HEK293 (cell line): Measurements from ENCODE around the gene BORCS5.
"Not testable (repeated sequence)": the region's sequence is repeated elsewhere in the genome, so short reads cannot be mapped to it uniquely, and the experiment has no call there.

Source experiments
- CTCF ChIA-PET: fragments of 350-600 bp; formaldehyde crosslinking; extraction: SDS; loops from one replicate; lab custom pipeline; 2021; ENCODE audit warnings: antibody characterized with exemption; lab: Yijun Ruan, JAX
- POLR2A ChIA-PET: fragments of 300-600 bp; formaldehyde crosslinking; extraction: SDS; loops from one replicate; lab custom pipeline; 2020; ENCODE audit warnings: antibody characterized with exemption, inconsistent platforms; lab: Yijun Ruan, JAX
- H3K27ac ChIP-seq: fragments of 200-500 bp; sonication (Bioruptor generic); 2 replicates; pipeline ENCODE4 v1.5.1; 2014; ENCODE audit warnings: low read depth, low read length, control low read depth, inconsistent platforms; ENCODE audit errors: extremely low read depth
- H3K36me3 ChIP-seq, 2 experiments: fragments of 200-500 bp in 1 of 2; sonication (Bioruptor generic) in 1 of 2; 1 replicate in 1 of 2; 2 replicates in 1 of 2; pipeline ENCODE4 v1.5.1; 2014 to 2017; ENCODE audit warnings: inconsistent platforms in 2 of 2, low read length in 2 of 2; ENCODE audit not compliant: control insufficient read depth in 2 of 2, insufficient read depth in 1 of 2
- H3K4me1 ChIP-seq: fragments of 200-500 bp; sonication (Bioruptor generic); 2 replicates; pipeline ENCODE4 v1.5.1; 2014; ENCODE audit warnings: mild to moderate bottlenecking, low read length, inconsistent platforms; ENCODE audit not compliant: control insufficient read depth, insufficient read depth
- H3K4me3 ChIP-seq: 2 replicates; pipeline ENCODE4 v1.5.1; 2011; ENCODE audit warnings: low read depth, mild to moderate bottlenecking, control low read depth, low read length, moderate library complexity
- H3K9me3 ChIP-seq: fragments of 200-500 bp; sonication (Bioruptor generic); 2 replicates; pipeline ENCODE4 v1.5.1; 2014; ENCODE audit warnings: low read depth, low read length, inconsistent platforms; ENCODE audit not compliant: control insufficient read depth, insufficient read depth
- IKZF3 ChIP-seq: fragments of 450-650 bp; IDR thresholded peaks from 2 replicates; pipeline ENCODE4 v1.5.0; 2018; ENCODE audit warnings: missing biosample characterization, mild to moderate bottlenecking, missing genetic modification characterization, moderate library complexity
- OSR2 ChIP-seq: fragments of 450-650 bp; formaldehyde crosslinking; IDR thresholded peaks from 2 replicates; pipeline ENCODE4 v1.5.1; 2016; ENCODE audit warnings: missing biosample characterization, missing genetic modification characterization
- SCRT1 ChIP-seq: fragments of 450-650 bp; formaldehyde crosslinking; IDR thresholded peaks from 2 replicates; pipeline ENCODE4 v1.5.1; 2016; ENCODE audit warnings: missing biosample characterization, missing genetic modification characterization, borderline replicate concordance
- SCRT2 ChIP-seq: fragments of 450-650 bp; formaldehyde crosslinking; IDR thresholded peaks from 2 replicates; pipeline ENCODE4 v1.5.1; 2016; ENCODE audit warnings: missing biosample characterization, missing genetic modification characterization
- ZNF558 ChIP-seq: fragments of 450-650 bp; formaldehyde crosslinking; IDR thresholded peaks from 2 replicates; pipeline ENCODE4 v1.5.1; 2016; ENCODE audit warnings: missing biosample characterization, missing genetic modification characterization
- TF ChIP-seq, protein P1 (sequence below): fragments of 450-650 bp; formaldehyde crosslinking; IDR thresholded peaks from 2 replicates; pipeline ENCODE4 v1.5.1; 2017; ENCODE audit warnings: missing biosample characterization, mild to moderate bottlenecking, missing genetic modification characterization, moderate library complexity
- TF ChIP-seq, protein P2 (sequence below): fragments of 450-650 bp; formaldehyde crosslinking; conservative IDR thresholded peaks from 2 replicates; pipeline ENCODE4 v1.5.1; 2016; ENCODE audit warnings: low read depth, missing biosample characterization, missing genetic modification characterization
- TF ChIP-seq, protein P3 (sequence below): fragments of 450-650 bp; formaldehyde crosslinking; IDR thresholded peaks from 2 replicates; pipeline ENCODE4 v1.5.1; 2017; ENCODE audit warnings: missing biosample characterization, missing genetic modification characterization

The BORCS5 gene

DNA sequence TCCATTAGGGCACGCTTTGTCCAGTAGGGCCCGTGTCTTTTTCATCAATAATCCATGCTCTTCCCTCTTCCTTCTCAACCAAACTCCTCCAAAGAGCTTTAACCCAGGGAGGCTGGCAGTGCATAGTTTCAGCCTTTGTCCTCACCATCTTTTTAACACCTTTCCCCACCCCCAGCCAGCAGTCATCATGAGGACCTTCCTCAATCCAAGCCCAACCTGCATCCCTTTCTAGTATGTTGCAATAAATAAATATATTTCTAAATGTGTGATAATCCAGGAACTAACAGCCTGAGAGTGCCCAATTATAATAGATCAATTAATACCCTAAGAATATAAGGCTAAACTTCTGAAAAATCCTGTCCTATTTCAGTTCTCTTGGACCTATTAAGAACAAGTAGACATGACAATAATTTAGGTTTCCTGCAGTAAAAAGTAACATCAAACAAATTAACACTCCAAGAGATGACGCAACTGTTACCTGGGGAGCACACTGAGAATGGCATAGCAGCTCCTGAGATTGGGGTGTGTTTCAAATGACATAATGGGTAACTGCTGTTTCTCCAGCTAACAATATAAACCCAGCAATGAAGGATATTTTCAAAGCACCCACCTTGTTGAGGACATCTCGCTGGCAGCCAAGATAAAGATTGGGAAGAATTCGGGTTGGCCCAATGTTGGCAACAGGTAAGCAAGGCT lies 143.2 kb downstream of the BORCS5 start:
- POLR2A ChIA-PET: no interaction called here
- CTCF ChIA-PET: no interaction called here
- TF ChIP-seq, protein P1, sequence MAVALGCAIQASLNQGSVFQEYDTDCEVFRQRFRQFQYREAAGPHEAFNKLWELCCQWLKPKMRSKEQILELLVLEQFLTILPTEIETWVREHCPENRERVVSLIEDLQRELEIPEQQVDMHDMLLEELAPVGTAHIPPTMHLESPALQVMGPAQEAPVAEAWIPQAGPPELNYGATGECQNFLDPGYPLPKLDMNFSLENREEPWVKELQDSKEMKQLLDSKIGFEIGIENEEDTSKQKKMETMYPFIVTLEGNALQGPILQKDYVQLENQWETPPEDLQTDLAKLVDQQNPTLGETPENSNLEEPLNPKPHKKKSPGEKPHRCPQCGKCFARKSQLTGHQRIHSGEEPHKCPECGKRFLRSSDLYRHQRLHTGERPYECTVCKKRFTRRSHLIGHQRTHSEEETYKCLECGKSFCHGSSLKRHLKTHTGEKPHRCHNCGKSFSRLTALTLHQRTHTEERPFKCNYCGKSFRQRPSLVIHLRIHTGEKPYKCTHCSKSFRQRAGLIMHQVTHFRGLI (tag by site-specific recombination): peak; percentile 77; the same call in 1 of the 2 replicates
- TF ChIP-seq ZNF558 (tag by site-specific recombination): no peak

GRCh38 chr12:12501121-12501520 lies 144.2 kb downstream of the BORCS5 start:
- TF ChIP-seq OSR2 (peak; percentile 57), IKZF3 (tag by site-specific recombination) (peak; percentile 50; the same call in 1 of the 2 replicates)
- TF ChIP-seq, protein P2, sequence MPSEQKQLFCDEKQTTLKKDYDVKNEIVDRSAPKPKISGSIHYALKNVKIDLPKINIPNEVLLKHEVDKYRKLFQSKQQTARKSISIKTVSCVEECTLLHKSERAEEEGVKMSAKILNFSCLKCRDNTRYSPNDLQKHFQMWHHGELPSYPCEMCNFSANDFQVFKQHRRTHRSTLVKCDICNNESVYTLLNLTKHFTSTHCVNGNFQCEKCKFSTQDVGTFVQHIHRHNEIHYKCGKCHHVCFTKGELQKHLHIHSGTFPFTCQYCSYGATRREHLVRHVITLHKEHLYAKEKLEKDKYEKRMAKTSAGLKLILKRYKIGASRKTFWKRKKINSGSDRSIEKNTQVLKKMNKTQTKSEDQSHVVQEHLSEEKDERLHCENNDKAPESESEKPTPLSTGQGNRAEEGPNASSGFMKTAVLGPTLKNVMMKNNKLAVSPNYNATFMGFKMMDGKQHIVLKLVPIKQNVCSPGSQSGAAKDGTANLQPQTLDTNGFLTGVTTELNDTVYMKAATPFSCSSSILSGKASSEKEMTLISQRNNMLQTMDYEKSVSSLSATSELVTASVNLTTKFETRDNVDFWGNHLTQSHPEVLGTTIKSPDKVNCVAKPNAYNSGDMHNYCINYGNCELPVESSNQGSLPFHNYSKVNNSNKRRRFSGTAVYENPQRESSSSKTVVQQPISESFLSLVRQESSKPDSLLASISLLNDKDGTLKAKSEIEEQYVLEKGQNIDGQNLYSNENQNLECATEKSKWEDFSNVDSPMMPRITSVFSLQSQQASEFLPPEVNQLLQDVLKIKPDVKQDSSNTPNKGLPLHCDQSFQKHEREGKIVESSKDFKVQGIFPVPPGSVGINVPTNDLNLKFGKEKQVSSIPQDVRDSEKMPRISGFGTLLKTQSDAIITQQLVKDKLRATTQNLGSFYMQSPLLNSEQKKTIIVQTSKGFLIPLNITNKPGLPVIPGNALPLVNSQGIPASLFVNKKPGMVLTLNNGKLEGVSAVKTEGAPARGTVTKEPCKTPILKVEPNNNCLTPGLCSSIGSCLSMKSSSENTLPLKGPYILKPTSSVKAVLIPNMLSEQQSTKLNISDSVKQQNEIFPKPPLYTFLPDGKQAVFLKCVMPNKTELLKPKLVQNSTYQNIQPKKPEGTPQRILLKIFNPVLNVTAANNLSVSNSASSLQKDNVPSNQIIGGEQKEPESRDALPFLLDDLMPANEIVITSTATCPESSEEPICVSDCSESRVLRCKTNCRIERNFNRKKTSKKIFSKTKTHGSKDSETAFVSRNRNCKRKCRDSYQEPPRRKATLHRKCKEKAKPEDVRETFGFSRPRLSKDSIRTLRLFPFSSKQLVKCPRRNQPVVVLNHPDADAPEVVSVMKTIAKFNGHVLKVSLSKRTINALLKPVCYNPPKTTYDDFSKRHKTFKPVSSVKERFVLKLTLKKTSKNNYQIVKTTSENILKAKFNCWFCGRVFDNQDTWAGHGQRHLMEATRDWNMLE (tag by site-specific recombination): no peak
- TF ChIP-seq, protein P3, sequence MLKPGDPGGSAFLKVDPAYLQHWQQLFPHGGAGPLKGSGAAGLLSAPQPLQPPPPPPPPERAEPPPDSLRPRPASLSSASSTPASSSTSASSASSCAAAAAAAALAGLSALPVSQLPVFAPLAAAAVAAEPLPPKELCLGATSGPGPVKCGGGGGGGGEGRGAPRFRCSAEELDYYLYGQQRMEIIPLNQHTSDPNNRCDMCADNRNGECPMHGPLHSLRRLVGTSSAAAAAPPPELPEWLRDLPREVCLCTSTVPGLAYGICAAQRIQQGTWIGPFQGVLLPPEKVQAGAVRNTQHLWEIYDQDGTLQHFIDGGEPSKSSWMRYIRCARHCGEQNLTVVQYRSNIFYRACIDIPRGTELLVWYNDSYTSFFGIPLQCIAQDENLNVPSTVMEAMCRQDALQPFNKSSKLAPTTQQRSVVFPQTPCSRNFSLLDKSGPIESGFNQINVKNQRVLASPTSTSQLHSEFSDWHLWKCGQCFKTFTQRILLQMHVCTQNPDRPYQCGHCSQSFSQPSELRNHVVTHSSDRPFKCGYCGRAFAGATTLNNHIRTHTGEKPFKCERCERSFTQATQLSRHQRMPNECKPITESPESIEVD (tag by site-specific recombination): peak; percentile 78
- Histone ChIP-seq H3K4me3 (no peak overlapping the region), H3K4me1 (peaks cover 7% of the 10 kb centered on the region; the same call in 1 of the 2 replicates), H3K36me3 (peaks cover 5 to 6% of the 10 kb centered on the region in 2 experiments; a peak in 2 of 3 replicates), H3K27ac (no peak overlapping the region), H3K9me3 (no peaks in the 10 kb centered on the region)
- CTCF ChIA-PET: no interaction called here
- POLR2A ChIA-PET: no interaction called here

More for the DNA sequence above, 143.2 kb downstream of the BORCS5 start:
- Histone ChIP-seq H3K4me3 (no peak overlapping the region), H3K36me3 (peaks cover 6 to 9% of the 10 kb centered on the region in 2 experiments; a peak in 2 of 3 replicates), H3K27ac (no peak overlapping the region), H3K9me3 (no peaks in the 10 kb centered on the region), H3K4me1 (no peaks in the 10 kb centered on the region)

DNA sequence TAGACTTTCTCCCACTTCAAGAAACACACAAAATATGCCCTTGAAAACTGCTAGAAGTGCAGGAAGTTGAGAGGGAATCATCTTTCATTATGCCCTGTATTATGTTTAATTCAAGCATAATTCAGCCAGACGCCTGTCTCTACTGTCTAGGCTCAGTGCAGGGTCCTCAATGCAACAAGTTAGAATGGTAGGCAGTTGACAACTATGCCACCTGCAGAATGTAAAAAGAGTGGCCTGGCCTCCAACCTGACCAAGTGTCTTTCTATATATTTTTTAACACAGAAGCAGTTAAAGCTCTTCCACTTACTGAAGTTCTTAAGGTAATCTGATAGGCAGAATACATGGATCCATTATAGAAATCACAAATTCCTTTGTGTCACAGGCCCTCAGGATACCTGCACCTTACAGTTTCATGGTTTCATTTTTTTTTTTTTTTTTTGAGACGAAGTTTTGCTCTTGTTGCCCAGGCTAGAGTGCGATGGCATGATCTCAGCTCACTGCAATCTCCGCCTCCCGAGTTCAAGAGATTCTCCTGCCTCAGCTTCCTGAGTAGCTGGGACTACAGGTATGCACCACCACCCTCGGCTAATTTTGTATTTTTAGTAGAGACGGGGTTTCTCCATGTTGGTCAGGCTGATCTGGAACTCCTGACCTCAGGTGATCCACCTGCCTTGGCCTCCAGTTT lies 145.4 kb downstream of the BORCS5 start:
- CTCF ChIA-PET, H3K9me3 ChIP-seq, H3K27ac ChIP-seq, H3K4me3 ChIP-seq, H3K36me3 ChIP-seq: not testable (repeated sequence)
- peaks cover 15% of the 10 kb centered on the region for H3K4me1 ChIP-seq
- TF ChIP-seq SCRT1 (tag by site-specific recombination) (peak; percentile 55; the same call in 1 of the 2 replicates), SCRT2 (peak; percentile 83)
- POLR2A ChIA-PET: interaction anchor here (0.7 kb wide), 1 partner anchor 127 kb away, joined by 4 read pairs; no protein-coding TSS in a partner anchor
